Testis (tissue), 2 donors: ENCODE data around the gene KCNJ5.

ENCODE experiments used
- CTCF ChIP-seq, 3 experiments: fragments of 450-650 bp in 2 of 3; fragments of 200-600 bp in 1 of 3; sonication (generic) in 1 of 3; IDR thresholded peaks; one replicate each; pipeline ENCODE4 v1.5.1; 2016 to 2019; ENCODE audit warnings: antibody characterized with exemption in 3 of 3, mild to moderate bottlenecking in 2 of 3, moderate library complexity in 1 of 3
- POLR2A ChIP-seq: fragments of 450-650 bp; IDR thresholded peaks from one replicate; pipeline ENCODE4 v1.6.1; 2017; ENCODE audit warnings: antibody characterized with exemption, mild to moderate bottlenecking, moderate library complexity

GRCh38 chr11:128942272-128942612 lies 51.1 kb downstream of the KCNJ5 start:
- TF ChIP-seq CTCF (IDR thresholded peaks at IDR 0.05) (no peak), POLR2A (no peak)
